ENCODE data around the gene FOXB2. TPM values are rescaled to one million over a fixed set of nuclear protein-coding genes. Genes with fewer than 3 reads are reported as not detected.
"Not testable (repeated sequence)": the region's sequence is repeated elsewhere in the genome, so short reads cannot be mapped to it uniquely, and the experiment has no call there.

FOXB2 gene
- total RNA-seq, 4 donors from 2014 or later: not detected

- DNase-seq (ENCODE audit: low spot score in 2 of 2): no peak
- no peak overlapping the region for H3K4me3 ChIP-seq (ENCODE audit: low read depth, poor library complexity, severe bottlenecking)
- TF ChIP-seq CTCF (IDR thresholded peaks at IDR 0.05) (no peak), POLR2A (IDR thresholded peaks at IDR 0.05) (no peak)
- intact Hi-C loops (cut with DNase I; ENCODE audit: low total_unique reads): no loop called here
- 45 to 48% methylated on average over 3 of the region's 3 CpGs for WGBS, 2 donors
These were observed 9.0 kb downstream of the FOXB2 start for GRCh38 chr9:77028478-77028877.

GRCh38 chr9:77030045-77030444, 10.6 kb downstream of the FOXB2 start:
- TF ChIP-seq POLR2A (IDR thresholded peaks at IDR 0.05): no peak
- TF ChIP-seq CTCF (IDR thresholded peaks at IDR 0.05): no peak
- intact Hi-C loops (cut with DNase I; ENCODE audit: low total_unique reads): no loop called here
- 69 to 75% methylated on average over 2 of the region's 2 CpGs for WGBS, 2 donors
- no peak overlapping the region for H3K4me3 ChIP-seq (ENCODE audit: low read depth, poor library complexity, severe bottlenecking)
- no peak for DNase-seq (ENCODE audit: low spot score in 2 of 2)

GRCh38 chr9:77038281-77039036, 19.0 kb downstream of the FOXB2 start:
- WGBS, 2 donors: 20 to 36% methylated on average over 2 of the region's 2 CpGs
- TF ChIP-seq CTCF (IDR thresholded peaks at IDR 0.05) (no peak), POLR2A (IDR thresholded peaks at IDR 0.05) (no peak)
- DNase-seq (ENCODE audit: low spot score in 2 of 2): no peak
- no peak overlapping the region for H3K4me3 ChIP-seq (ENCODE audit: low read depth, poor library complexity, severe bottlenecking)
- intact Hi-C loops (cut with DNase I; ENCODE audit: low total_unique reads): no loop called here

- WGBS, 2 donors: 74 to 82% methylated on average over 7 of the region's 7 CpGs
- TF ChIP-seq POLR2A (IDR thresholded peaks at IDR 0.05) (no peak), CTCF (IDR thresholded peaks at IDR 0.05) (no peak)
- intact Hi-C loops (cut with DNase I; ENCODE audit: low total_unique reads): no loop called here
- no peak for DNase-seq (ENCODE audit: low spot score in 2 of 2)
- no peak overlapping the region for H3K4me3 ChIP-seq (ENCODE audit: low read depth, poor library complexity, severe bottlenecking)
These were observed 20.9 kb downstream of the FOXB2 start for GRCh38 chr9:77040340-77040739.

- H3K4me3 ChIP-seq (ENCODE audit: low read depth, poor library complexity, severe bottlenecking); DNase-seq (ENCODE audit: low spot score in 2 of 2); intact Hi-C loops (cut with DNase I; ENCODE audit: low total_unique reads): not testable (repeated sequence)
- 91% methylated on average over 4 of the region's 4 CpGs for WGBS, 2 donors
These were observed 24.3 kb downstream of the FOXB2 start for GRCh38 chr9:77043743-77044142.

GRCh38 chr9:77060681-77061080, 41.2 kb downstream of the FOXB2 start:
- DNase-seq (ENCODE audit: low spot score in 2 of 2); H3K4me3 ChIP-seq (ENCODE audit: low read depth, poor library complexity, severe bottlenecking); intact Hi-C loops (cut with DNase I; ENCODE audit: low total_unique reads): not testable (repeated sequence)
- 99 to 100% methylated on average over 2 to 12 of the region's 31 CpGs for WGBS, 2 donors
